ENCODE data around the gene PLTP.

PLTP gene

GRCh38 chr20:45867819-45868176, 44.2 kb downstream of the PLTP start:
- no peak for DNase-seq

DNA sequence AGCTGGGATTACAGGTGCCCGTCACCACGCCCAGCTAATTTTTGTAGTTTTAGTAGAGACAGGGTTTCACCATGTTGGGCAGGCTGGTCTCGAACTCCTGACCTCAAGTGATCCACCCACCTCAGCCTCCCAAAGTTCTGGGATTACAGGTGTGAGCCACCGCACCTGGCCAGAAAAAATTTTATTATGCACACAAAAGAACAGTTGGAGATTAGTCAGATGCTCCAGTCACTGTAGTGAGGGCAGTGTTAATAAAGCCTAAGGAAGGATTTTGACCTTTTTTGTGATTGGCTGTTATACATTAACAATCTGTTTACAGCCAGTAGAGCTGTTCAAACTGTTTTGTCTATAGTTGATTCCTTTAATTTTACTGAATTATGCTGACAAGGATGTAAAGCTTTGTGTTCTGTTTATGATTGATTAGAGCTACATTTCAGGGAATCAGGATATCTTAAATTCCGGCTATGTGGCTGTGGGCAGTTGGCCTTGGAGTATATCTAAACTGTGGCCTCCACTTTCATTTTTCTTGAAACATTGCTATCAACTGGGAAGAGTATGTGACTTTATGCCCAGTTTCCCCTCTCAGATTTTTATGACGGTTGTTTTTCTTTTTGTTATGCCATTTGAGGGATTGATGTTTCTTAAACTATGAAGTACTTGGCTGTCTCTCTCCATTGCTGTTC, 44.7 kb downstream of the PLTP start:
- DNase-seq: no peak

DNA sequence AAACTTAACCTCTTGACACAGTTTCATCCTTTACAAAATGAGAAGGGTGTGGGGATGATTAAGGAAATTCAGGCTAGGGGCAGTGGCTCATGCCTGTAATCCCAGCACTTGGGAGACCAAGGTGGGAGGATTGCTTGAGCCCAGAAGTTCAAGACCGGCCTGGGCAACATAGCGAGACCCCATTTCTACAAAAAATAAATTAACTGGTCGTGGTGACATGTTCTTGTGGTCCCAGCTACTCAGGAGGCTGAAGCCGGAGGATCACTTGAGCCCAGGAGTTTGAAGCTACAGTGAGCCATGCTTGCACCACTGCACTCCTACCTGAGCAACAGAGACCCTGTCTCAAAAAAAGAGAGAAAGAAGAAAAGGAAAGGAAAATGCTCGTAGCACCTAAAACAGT, 45.5 kb downstream of the PLTP start:
- no peak for DNase-seq

- DNase-seq: no peak
Observed at GRCh38 chr20:45863543-45864470, 48.1 kb downstream of the PLTP start.

DNA sequence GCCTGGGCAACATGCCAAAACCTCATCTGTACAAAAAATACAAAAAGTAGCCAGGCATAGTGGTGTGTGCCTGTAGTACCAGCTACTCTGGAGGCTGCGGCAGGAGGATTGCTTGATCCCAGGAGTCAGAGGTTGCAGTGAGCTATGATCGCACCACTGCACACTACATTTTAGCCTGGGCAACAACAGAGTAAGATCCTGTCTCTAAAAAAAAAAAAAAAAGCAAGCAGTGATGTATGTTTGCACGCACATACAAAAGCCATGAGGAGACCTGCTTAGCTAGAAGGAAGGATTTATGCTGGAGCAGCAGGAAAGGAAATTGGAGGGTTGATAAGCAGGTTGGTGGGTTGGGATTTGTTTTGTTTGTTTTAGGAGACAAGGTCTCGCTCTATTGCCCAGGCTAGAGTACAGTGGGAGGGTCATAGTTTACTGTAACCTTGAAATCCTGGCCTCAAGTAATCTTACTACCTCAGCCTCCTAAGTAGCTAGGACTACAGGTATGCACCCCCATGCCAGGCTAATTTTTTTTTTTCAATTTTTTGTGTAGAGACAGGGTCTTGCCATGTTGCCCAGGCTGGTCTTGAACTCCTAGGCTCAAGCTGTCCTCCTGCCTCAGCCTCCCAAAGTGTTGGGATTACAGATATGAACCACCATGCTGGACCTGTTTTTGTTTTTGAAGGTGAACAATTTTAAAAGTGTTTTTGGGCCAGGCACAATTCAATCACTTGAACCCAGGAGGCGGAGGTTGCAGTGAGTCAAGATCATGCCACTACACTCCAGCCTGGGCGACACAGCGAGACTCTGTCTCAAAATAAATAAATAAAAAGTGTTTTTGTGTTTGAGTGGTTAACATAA, 50.5 kb downstream of the PLTP start:
- DNase-seq: no peak

DNA sequence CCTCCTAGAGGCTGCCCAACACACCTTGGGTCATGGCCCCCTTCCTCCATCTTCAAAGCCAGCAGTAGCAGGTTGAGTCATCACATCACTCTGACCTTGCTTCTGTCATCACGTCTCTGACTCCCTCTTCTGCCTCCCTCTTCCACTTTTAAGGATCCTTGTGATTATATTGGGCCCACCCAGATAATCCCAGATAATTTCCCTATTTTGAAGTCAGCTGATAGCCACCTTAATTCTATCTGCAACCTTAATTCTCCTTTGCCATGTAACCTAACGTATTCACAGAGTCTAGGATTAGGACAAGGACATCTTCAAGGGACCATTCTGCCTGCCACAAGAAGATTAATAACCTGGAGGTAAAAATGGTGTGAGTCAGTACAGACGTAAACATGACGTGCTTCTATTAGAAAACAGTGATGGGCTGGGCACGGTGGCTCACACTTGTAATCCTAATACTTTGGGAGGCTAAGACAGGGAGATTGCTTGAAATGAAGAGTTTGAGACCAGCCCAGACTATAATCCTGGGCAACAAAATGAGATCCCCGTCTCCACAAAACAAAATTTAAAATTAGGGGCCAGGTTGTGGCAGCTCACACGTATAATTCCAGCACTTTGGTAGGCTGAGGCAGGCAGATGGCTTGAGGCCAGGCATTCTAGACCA, 51.3 kb downstream of the PLTP start:
- DNase-seq: no peak

- DNase-seq: no peak
Observed at GRCh38 chr20:45859916-45860315, 52.0 kb downstream of the PLTP start.

DNA sequence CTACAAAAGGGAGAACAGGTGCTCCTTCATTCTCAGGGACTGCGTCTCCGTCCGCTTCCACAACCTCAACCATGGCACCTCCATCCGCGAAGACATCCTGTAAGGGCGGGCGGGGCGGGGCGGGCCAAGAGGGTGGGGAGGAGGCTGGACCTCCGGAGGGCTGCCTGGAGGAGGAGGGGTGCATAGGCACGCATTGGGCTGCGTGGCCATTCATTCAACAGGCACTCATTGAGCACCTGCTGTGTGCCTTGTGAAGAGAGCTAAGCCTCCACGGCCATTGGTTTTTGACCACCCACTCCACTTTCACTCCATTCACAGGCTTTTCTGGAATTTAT, 54.1 kb downstream of the PLTP start:
- DNase-seq: no peak

- DNase-seq: peak; percentile 97 to 100
Observed at GRCh38 chr20:45857114-45857881, 54.7 kb downstream of the PLTP start, which contains the start of the genes ACOT8 and ZSWIM3. Gene ACOT8, minus strand, starts transcription at chr20:45857392. Its CDS starts 77 bp downstream, at chr20:45857315. Gene ZSWIM3, plus strand, starts transcription at chr20:45857614. Its CDS starts 212 bp downstream, at chr20:45857826.

GRCh38 chr20:45853484-45853883, 58.5 kb downstream of the PLTP start:
- DNase-seq: no peak

- DNase-seq: no peak
Observed at GRCh38 chr20:45852326-45852725, 59.6 kb downstream of the PLTP start.

DNA sequence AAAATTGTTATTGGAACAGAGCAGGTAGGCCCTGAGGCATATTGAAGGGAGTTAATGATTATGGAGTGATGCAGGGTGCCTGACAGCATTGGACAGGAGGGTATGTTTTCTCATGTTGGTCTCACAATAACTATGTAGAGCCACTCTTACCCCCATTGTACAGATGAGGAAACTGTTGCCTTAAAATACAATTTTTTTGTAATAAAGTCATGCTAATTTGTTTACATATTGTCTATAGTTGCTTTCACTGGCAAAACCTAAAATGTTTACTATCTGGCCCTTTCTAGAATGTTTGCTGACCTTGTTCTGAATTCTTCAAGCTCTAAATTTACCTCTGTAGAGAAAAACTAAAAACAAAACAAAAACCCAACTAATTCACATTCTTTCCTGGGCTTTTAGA, 60.5 kb downstream of the PLTP start:
- DNase-seq: no peak

- DNase-seq: no peak
Observed at GRCh38 chr20:45850926-45851325, 61.0 kb downstream of the PLTP start.

DNA sequence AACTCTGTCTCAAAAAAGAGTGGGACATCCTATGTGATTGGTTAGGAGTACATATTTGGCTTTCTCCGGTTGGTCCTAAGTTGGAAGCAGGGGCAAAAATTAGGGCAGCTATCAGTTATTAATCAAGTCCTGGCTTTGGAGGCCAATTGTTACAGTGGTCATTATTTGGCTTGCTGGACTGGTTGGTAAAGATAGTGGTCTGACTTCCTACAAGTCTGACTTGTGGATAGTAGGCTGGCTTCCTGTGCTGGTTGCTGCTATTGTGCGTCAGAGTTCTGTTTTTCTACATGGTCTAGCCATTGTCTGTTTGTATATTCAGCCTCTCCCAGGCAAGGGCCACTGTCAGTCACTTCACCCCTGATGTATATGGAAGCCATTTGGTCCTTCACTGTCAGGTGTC, 61.7 kb downstream of the PLTP start:
- DNase-seq: no peak

GRCh38 chr20:45848969-45849582, 62.9 kb downstream of the PLTP start:
- DNase-seq: no peak
